Fibroblast of peridontal ligament (primary cell): ENCODE data around the gene HOOK1.
A peak's percentile ranks its signal among the peaks of the same experiment; 100 is the strongest.

Source experiments
- DNase-seq: peaks from one replicate; pipeline ENCODE4 v3.0.0-alpha.2; 2010; ENCODE audit errors: extremely low read depth

Gene HOOK1

DNA sequence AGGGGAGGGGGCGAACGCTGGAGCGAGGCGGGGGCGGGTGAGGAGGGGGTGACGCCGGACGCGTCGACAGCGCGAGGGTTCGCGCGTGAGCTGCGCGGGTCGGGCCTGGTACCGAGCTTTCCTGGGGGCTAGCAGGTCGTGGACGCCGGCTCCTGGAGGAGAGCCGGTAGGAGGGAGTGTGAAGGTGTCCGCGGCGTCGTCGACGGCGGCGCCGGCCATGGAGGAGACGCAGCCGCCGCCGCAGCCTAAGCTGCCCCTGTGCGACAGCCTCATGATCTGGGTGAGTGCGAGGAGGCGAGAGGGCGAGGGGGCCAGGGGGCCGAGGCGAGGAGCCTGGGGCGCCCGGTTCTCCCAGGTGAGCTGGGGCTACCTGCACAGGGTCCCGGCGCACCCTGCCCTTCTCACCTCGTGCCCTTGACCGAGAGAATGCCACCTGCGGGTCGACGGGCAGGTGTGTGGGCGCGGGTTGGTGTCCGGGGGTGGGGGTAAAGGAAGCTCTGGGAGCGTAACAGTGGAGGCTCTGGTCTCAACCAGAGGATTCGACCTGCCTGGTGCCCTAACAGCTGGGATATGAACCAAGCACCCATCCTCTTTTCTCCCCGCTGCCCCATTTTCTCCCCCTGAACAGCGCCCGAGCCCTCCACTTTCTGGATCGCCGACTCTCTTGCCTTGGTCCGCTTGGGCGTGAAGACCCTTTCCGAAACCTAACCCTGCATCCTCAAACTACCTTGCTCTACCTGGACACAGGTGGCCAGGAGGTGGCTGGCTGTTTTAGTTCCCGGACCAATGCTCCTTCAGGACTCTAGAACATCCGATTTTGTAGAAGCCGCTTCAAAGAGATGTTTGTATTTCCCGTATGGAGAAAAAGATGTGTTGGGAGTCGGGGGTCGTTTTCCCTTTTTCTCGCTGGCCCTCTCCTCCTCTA is at the start of gene HOOK1:
HOOK1 (plus strand) TSS at position 49 of the 925 bp plus-strand sequence; CDS start at position 218, 169 bp downstream.
- no peak for DNase-seq

DNA sequence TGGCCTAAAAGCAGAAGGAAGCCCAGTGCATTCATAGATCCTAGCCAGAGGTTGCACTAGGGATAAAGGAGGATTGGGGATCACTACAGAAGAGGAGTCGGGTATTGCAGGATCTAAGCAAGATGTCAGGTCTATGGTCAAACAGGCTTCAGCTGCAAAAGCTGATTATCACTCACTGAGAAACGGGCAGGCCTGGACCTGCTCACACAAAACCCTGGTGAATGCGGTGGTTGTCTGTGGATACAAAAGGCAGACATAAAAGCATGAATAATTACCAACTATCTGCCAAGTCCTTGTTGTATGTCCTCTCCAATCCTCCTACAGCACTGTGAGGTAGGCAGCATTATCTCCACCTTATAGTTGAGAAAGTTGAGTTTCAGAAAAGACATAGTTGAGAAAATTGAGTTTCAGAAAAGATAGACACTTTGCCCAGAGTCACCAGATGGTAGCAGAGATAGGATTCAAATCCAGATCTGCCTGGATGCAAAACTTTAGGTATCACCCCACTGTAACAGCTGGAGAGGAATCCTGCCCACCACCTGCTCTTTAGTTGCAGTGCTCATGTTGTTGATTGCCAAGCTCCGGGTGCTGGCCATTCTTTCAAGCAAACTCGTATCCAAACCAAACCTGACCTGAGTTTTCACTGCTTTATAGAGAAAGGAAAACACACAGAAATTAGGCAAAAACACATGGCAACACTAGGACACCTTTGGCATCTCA is 49.6 kb upstream of the HOOK1 start:
- no peak for DNase-seq

DNA sequence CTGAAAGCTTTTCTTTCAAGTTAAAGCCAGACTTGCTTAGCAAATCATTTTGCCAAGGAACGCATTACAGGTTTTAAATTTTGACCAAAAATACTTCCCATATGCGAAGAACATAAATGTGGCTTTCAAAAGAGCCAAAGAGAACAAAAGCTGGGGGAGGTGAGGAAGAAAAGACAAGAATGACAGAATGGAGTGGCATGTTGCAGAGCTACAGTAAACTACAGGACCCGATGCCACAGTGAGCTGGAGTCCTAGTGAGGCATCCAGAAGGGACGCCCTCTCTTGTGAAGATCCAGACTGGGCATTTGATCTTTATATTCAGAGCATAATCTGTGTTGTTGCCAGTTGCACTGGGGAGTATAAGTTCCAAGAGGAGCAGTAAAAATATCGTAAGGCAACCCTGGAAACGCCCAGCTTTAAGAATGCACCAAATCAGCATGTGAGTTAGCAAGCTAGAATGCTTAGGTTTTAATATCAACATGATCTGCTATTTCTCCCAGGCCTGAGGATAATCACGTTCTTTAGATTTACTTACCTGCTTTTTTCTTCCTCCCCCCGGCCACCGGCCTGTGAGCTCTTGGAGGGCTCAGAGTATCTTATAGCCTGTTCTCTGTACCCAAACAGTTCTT is 48.4 kb upstream of the HOOK1 start:
- DNase-seq: peak; percentile 57

DNA sequence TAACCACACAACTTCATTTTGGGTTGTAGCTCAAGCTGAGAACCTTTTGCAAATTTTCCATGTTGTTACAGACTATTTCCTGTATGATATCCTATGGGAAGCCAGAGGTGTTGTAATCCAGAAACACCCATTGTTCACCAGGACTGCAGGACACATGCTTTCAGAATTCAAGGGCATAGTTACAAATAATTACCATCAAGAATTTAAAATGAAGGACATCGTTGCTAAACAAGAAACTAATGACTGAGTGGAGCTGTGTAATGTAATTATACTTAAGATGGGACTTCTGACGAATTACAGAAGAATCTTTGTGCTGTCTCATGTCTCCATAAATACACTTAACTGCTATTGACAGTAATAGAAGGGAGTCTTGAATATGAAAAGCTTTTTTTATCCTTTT is 47.6 kb upstream of the HOOK1 start:
- peak; percentile 16 for DNase-seq

DNA sequence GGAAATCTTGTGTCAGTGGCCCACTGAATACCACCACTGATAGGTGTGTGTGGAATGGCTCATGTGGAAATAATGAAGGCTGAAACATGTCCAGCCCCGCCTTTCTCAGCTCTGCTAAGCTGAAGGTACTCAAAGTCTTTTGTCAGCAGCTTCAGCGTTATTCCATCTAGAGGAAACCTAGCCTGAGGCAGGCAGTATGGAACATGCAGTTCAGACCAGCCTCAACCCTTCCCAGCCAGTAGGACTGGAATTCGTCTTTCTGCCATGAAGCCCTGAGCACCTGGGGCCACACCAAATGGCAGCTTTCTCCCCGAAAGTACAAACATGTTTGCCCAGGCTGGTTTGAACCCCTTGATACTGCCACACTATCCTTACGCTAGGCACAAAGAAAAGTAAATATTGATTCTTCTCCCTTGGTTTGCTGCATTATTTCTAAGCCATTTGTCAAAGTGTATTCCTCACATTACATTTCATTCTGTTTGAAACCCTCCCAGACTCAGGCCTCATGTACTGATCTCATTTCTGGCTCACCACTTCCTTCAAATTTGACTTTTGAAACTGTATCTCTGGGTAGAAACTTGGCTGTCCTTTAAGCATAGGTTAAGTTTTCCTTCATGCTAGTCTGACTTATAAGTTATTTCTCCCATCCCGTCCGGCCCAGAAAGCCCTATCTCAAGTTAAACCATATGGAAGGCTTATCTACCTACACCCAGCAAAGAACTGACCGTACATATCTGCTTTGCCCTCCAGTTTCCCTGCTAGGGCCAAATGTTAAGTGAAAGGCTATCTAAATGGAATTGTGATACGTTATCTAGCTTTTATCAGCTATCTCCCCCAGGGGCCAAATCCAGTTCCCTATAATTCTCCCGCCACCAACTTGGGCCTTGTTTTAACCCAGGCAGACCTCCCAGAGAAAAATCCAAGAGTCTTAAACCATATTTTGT is 45.7 kb upstream of the HOOK1 start:
- DNase-seq: no peak

DNA sequence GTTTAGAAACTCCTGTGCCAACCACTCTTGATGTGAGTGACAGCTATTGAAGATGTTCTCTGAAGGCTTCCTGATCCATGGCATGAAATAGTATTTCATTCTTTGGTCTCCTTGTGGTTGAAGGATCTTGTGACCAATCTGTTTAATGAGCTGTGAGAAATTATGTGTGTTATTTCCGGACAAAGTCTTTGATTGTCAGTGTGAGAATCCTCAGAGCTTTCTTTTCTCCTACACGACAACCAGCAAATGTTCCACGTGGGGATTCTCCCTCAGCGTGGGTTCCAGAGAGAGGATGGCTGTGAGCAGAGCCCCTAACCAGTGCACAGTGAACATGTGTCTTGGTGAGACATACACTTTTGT is 45.0 kb upstream of the HOOK1 start:
- no peak for DNase-seq

DNA sequence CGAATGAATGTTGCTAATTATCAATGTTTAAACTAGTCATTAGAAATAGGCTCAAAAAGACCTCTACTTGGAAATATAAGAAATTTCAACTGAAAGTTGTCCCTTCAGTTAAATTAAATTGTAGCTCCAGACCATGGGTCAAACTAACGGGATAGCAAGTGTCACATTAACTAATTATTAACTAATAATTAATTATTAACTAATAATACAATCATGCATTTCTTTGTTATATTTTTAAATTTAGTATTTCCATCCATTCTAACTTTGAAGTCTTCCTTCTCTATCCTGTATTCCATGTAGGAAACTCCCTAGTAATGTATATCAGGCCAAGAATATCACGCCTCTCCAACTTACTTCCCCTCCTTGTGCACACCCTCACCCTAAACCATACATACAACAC is 43.4 kb upstream of the HOOK1 start:
- no peak for DNase-seq

DNA sequence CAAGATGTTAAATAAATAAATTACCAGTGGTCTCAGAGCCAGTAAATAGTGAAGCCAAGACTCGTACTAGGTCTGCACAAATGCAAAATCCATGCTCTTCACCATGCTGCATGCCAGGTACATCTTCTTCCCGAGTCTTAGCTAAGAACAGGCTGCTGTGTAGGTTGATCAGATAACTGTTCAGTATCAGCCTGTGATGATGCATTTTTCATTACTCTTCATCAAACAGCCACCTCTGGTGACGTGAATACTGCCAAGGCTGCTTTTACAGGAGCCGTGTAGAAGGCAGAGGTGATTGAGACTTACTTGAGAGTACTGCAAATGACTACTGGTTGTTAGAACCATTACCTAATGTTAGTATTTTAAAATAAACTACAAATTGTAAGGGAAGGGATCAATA is 39.3 kb upstream of the HOOK1 start:
- DNase-seq: no peak

DNA sequence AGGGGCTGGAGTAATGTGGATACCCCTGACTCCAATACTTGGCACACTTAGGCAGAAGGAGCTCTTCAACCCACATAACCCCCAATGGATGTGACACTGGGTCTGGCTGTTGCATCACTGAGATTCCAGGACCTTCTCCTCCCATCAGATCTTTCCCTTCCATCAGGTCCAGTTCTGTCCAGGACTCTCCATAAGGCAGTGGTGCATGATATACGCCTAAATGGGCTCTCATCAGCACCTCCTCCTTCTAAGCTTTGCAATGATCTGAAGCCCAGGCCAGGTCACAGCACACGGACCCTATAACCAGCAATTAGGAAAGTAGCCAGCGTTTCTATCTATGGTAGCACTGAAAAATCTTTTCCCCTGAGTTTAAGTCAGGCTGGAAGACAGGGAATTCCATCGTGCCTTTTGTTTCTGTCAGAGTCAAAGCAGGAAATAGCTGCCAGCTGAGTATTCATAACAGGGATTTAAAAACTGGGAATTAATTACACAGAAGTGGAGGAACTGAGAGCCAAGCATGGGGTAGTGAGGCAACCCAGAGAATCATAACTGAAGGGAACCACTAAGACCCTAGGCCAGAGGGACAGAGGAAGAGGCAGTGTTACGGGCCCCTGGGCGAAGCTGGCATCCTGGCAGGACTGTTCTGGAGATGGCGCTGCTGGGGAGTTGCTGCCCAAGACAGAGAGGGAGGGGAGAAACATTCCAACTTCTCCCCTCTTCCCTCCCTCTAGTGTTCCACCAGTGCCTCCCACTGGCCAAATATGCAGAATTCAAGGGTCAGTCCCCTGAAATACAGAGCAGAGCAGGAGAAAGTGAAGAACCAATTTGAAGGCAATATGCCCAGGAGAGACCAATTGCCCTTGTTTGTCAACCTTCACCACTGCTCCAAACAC is 37.5 kb upstream of the HOOK1 start:
- DNase-seq: peak; percentile 57

DNA sequence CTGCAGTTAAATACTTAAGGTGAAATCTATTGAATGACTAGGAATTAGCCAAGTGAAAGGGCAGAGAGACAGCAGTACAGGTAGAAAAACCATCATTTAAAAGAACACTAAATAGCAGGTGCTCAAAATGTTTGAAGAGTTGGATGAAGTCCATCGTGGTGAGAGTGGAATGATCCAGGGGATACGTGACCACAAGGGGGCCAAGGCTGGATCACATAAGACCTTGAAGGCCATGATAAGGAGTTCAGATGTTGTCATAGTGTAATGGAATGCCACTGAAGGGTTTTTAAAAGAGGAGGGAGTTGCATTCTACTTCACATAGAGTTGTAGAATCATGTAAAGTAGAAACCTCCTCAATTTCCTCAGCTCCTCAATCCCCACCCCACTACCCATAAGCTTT is 34.8 kb upstream of the HOOK1 start:
- no peak for DNase-seq

DNA sequence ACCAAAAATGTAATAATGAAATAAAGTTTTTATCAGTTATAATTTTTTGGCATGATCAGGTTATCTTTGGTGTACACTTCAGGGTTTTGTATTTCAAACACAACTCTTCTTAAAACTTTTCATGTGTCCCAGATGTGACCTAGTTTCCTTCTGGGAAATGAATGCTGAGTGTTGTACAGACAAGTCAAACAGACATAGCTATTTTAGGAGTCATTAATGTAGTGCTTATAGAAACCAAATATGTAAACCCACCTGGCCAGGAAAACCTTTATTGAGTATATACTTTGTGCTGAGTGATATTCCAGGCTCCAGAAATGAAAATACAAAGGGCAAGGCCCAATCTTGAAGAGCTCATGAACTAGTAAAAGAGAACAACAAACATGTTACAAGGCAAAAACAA is 25.9 kb upstream of the HOOK1 start:
- DNase-seq: no peak

DNA sequence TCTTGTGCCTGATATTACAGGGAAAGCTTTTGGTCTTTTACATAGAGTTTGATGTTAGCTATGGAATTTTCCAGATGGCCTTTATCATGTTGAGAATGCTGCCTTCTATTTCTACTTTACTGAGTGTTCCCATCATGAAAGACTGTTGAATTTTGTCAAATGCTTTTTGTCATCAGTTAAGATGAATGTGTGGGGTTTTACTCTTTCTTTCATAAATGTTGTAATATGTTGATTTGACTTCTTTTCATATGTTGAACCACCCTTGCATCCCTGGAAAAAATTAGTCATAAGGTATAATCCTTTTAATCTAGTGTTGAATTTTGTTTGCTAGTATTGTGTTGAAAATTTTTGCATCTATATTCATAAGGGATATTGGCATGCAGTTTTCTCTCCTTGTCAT is 16.1 kb upstream of the HOOK1 start:
- no peak for DNase-seq

DNA sequence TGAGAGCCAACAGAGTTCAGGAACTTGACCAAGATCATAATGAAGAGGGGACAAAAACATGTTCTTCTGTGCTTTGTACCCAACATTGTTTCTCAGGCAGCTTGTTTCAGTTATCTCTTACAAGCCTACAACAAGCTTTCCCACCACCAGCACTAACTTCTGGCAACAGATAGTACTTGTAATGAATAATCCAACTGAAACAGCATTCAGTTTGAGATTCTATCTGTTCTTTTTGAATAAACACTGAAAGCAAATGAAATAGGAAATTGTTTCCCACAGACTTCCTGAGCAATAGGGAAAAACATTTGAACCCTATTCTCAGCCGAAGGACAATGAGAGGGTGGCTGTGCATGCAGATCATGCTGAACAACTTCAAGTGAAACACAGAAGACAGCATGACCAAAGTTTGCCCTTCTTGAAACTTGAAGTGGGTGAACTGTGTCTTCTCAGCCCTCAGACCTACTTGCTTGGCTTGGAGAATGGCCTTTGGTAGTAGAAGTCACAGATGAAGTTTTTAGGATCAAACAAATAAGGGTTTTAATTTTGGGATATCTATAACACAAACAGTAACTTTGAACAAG is 11.2 kb upstream of the HOOK1 start:
- DNase-seq: no peak

DNA sequence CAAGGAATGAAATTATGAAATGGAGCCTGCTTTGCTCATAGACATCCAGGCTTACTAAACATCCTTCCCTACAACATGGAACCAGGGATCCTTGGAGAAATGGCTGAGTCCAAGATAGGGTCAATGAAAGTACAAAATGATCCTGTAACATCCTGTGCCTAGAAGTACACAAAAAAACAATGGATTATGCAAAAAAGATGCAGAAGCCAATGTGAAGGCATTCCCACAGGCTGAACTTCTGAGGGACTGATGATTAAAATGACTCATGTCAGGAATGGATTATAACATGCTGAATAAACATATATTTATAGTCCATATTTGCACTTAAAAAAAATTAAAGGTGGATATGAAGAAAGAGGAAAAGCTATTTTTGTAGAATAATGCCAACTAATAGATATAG is 10.4 kb upstream of the HOOK1 start:
- no peak for DNase-seq

DNA sequence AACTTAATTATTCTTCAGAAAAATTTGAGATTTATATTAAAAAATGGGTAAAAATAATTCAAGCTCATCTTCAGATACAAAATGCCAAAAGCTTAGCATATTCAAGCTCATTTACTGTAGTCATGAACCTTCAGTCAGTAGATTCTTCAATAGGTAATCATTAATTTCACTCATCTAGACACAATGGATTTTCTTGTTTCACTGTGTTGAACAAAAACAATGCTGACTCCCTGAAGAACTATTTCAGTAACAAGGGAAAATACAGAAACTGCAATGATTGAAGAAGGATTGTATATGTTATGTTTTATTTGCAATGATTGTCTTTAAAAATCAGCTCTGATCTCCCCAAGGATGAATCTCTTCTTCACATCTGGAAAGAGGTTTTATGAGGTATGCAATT is 9.2 kb upstream of the HOOK1 start:
- DNase-seq: no peak

DNA sequence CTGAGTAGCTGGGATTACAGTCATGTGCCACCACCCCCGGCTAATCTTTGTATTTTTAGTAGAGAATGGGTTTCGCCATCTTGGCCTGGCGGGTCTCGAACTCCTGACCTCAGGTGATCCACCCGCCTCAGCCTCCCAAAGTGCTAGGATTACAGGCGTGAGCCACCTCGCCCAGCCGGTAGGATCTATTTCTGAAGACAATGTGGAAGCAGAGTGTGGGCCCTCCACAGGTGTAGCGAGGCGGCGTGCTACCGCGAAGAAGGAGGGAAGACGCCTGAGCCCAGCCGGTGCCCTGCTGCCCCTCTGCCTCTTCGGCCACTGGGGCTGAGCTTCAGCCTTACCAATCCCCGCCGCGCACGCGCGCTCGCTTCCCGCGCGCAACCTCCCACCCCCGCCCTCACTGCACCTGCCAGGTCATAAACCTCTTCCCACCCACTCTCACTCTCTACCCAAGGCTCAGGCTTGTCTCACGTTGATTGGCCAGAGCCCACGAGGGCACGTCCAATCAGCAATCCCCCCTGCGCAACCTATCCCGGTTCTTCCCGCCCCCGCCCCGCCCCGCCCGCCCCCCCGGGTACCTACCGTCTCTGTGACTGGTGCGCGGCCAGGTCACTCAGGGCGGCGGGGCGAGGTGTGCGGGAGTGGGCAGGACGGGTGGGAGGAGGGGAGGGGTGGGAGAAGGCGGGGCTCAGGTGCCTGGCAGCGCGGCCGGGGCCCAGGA is 409 bp upstream of the HOOK1 start:
- no peak for DNase-seq

DNA sequence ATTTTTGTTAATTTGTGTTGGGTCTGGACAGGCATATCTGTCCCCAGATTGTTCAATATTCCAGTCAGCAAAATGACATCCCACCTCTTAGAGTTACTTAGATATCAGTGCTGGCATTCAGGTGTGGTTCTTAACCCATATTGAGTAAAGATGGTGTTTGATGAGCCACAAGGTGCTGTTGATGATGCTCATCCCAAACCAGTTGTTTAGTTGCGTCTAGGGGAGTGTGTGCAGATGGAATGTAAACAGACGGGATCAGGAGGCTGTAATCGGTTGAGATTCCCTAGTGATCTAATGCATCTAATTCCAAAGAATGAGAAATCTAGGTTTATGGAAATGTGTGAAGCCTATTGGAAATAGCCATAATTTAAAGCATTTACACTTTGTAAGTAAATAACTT is 1.1 kb downstream of the HOOK1 start:
- no peak for DNase-seq

DNA sequence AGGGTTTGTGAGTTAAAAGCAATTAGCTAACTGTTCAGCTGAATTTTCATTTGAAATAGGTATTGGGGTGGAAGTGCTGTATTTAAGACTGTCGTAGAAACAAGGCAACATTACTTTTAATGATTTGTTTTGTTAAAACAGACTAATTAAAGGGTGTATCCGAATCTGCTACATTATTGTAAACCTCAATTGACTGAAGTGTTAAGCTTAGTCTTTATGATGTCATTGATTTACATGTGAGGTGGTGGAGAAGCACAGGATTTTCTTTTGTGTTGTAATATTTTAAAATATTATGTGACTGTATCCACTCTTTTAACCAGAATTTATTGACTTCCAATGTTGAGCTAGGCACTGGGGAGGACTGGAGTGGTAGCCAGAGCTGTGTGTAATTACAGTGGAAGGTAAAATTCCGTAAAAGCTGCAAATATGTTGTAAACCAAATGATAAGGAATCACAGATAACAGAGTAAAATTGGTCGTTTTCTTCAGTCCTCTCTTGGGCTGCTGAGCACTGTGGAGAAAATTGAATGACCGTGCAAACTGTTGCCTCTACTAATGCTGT is 1.6 kb downstream of the HOOK1 start:
- no peak for DNase-seq
